Ramos (cell line): Measurements from ENCODE around the gene SMIM33.
"Not testable (repeated sequence)": the region's sequence is repeated elsewhere in the genome, so short reads cannot be mapped to it uniquely, and the experiment has no call there.

Source experiments
- in situ Hi-C: fragments of 300-500 bp; cut with MboI; formaldehyde crosslinking; loops from one replicate; pipeline ENCODE4 v1.14.3; 2022; ENCODE audit warnings: low sequenced_read_pairs; ENCODE audit not compliant: unreplicated experiment

The SMIM33 gene

GRCh38 chr5:139470821-139471300 is at the start of gene SMIM33:
SMIM33 (plus strand) TSS chr5:139471004; CDS start chr5:139471122, 118 bp downstream.
- in situ Hi-C loops: no loop called here

GRCh38 chr5:139422307-139422893 is 48.4 kb upstream of the SMIM33 start:
- in situ Hi-C loops: loop anchor here (10.0 kb wide), 1 partner anchor 342 kb away; no protein-coding TSS in a partner anchor

DNA sequence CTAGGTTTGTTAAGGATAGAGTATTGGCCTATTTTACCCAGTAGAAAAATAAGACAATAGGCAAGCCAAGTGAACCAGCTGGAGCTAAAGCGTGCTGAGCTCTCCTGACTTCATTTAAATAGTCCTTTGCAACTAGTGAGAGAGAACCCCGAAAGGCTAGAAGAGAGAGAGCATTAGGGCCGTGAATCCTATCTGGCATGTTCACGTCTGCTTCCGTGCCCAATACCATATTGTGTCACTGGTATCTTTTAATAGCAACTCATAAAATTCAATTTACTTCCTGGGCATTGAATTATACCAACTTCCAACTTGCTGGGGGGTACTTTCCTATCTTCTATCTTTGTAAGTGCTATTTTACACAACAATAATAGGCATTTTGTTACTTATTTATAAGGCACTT is 45.3 kb upstream of the SMIM33 start:
- in situ Hi-C loops: loop anchor here (5.0 to 10.0 kb wide), 2 partner anchors 92 to 339 kb away; no protein-coding TSS in a partner anchor

DNA sequence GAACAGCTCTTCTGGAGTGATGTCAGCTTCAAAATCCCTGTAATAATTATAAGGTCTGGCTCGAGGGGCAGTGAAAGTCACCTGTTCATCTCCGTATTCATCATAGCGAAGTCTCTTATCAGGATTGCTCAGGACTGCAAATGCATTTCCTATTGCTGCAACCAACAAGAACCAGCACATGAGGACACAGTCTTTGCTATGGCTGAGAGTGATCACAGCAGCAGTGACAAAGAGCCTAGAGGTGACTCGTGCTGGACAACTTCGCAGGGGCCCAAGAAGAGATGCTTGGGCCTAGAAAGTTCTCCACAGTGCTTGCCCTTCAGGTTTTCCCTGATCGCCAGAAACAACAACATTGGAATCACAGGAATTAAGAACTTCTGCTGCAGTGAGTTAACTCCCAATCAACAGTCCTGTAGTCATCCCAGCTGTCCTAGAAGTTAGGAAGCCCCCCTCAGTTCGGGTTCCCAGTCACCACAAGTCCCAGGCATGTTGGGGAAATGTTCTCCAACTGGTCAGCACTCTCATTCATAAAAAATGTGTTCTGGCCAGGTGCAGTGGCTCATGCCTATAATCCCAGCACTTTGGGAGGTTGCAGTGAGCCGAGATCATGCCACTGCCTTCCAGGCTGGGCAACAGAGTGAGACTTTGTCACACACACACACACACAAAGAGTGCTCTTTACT is 44.5 kb upstream of the SMIM33 start:
- in situ Hi-C loops: loop anchor here (5.0 to 10.0 kb wide), 2 partner anchors 91 to 338 kb away; no protein-coding TSS in a partner anchor

DNA sequence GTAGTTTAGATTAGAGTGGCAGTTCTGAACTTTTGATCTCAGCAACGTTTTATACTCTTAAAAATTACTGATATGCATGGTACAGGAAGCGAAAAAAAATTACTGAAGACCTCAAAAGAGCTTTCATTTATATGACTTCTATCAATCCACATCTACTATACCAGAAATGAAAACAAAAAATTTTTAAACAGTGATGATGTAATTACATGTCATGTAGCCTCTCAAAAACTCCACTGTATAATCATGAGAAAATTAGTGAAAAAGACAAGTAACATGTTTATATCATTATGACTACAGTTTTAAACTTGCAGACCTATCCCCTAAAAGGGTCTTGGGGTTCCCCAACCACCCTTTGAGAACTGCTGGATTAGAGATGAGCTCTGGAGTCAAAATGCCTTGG is 40.8 kb upstream of the SMIM33 start:
- in situ Hi-C loops: no loop called here

GRCh38 chr5:139431706-139432105 is 39.1 kb upstream of the SMIM33 start:
- in situ Hi-C loops: no loop called here

GRCh38 chr5:139435676-139436075 is 35.1 kb upstream of the SMIM33 start:
- in situ Hi-C loops: no loop called here

GRCh38 chr5:139438707-139439012 is 32.1 kb upstream of the SMIM33 start:
- in situ Hi-C loops: no loop called here

DNA sequence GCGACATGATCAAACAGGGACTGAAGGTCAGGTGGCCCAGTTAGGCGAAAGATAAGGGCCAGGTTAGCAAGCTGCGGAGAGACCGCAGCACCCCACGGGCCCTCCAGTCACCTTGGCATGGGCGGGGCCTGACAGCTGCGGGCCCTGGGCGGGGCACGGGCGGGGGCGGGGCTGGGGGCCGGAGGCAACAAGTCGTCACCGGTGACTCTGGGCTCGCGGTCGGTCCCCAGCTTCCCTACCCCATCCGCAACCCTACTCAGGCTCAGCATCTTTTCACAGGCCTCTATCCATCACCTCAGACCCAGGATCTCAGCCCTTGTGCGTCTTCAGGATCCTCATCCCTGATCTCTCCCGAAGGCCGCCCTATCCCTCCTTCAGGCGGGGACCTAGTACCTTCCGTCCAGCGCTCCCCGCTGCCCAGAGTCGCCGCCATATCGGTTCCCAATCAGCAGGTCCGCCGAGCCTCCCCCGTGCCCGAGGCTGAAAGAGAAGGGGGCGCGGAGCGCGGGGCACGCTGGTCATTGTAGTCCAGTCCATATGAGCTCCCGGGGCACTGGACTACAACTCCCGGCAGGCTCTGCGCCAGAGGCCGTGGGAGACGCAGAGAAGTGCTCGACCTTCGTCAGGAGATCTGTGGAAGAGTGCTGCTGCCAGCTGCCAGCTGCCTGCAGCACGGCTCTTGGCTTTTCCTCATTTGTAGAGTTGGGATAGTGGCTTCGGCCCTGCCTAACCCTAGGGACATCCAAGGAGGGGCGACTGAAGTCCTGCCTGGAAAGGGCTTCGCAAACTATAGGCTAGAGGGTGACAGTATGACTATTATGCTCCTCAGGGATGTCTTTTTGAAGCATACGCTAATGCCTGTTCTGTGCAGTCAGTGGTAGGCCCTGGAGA is 31.5 kb upstream of the SMIM33 start, which contains the start of gene DNAJC18:
TSS of gene DNAJC18 (minus strand) at position 513 of the 891 bp plus-strand sequence. CDS start at position 433, 80 bp downstream.
- in situ Hi-C loops: no loop called here

GRCh38 chr5:139440416-139440815 is 30.4 kb upstream of the SMIM33 start:
- in situ Hi-C loops: not testable (repeated sequence)

DNA sequence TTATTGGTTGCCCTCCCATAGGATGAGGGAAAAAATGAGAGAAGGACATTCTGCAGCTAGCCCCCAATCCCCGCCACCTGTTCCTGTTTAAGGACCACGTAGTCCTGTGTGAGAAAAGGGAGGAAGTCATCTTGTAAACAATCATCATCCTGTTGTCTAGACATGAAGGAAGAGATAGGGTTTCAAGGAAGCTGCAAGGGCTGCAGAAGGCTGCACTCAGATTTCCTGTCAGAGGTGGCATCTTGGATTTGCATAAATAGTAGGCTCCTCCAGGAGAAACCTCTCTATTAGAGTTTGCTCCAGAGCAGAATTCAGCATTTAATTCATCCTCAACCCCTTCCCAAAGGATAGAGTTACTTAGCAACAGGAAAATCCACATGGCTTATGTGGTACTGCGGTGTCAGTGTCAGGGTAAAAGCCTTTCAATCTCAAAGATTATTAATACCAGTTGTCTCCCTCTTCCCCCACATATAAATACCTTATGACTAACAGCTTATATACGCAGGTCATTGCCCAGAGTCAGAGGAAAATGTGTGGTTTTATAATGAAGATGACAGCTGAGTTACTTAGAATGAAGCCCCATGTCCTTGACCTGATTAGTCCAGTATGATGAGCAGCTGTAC is 26.9 kb upstream of the SMIM33 start:
- in situ Hi-C loops: no loop called here

- in situ Hi-C loops: no loop called here
Measured at GRCh38 chr5:139445325-139446170, 25.3 kb upstream of the SMIM33 start.

GRCh38 chr5:139446956-139447779 is 23.6 kb upstream of the SMIM33 start:
- in situ Hi-C loops: no loop called here

- in situ Hi-C loops: no loop called here
Measured at GRCh38 chr5:139451176-139451575, 19.6 kb upstream of the SMIM33 start.

DNA sequence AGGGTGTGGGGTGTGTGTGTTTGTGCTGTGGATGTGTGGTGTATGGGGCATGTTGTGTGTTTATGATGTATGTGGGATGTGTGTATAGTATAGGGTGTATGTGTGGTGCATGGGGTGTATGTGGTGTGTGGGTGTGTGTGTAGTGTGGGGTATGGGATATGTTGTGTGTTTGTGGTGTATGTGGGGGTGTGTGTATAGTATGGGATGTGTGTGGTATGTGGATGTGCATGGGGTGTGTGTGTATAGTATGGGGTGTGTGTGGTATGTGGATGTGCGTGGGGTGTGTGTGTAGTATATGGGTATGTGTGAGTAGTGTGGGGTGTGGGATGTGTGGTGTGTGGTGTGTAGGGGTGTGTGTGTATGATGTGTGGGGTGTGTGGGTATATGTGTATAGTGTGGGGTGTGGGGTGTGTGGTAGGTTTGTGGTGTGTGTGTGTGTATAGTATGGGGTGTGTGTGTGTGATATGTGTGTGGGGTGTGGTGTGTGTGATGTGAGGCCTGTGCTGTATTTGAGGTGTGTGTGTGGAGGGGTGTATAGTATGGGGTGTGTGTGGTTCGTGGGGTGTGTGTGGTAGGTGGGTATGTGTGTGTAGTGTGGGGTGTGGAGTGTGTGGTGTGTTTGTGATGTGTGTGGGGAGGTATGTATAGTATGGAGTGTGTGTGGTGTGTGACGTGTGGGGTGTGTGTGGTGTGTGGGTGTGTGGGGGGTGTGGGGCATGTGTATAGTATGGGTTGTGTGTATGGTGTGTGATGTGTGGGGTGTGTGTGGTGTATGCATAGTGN is 18.7 kb upstream of the SMIM33 start:
- in situ Hi-C loops: no loop called here

GRCh38 chr5:139453683-139454567 is 16.9 kb upstream of the SMIM33 start:
- in situ Hi-C loops: no loop called here
